ENCODE data around the gene OSBPL5.

Gene OSBPL5

GRCh38 chr11:3049430-3050243 lies 115.5 kb downstream of the OSBPL5 start:
- peak; percentile 56 for DNase-seq

GRCh38 chr11:3047637-3048036 lies 117.5 kb downstream of the OSBPL5 start:
- DNase-seq: no peak

DNA sequence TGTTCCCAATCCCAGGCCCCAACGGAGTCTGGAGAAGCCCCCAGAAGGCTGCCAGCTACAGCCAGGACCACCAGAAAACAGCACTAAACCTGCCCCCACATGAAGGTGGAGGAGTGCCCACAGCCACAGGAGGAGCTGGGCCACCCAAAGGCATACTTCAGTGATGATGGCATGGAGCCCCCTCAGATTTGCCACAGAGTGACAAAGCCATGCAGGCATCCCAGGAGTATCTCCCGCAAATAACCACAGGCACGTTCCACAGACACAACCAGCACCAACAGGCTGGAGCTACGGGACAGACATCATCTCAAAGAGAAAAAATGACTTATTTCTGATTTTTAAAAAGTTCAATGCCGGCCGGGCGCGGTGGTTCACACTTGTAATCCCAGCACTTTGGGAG lies 118.5 kb downstream of the OSBPL5 start:
- DNase-seq: no peak

- DNase-seq: no peak
Measured at GRCh38 chr11:3046190-3046589, 118.9 kb downstream of the OSBPL5 start.

DNA sequence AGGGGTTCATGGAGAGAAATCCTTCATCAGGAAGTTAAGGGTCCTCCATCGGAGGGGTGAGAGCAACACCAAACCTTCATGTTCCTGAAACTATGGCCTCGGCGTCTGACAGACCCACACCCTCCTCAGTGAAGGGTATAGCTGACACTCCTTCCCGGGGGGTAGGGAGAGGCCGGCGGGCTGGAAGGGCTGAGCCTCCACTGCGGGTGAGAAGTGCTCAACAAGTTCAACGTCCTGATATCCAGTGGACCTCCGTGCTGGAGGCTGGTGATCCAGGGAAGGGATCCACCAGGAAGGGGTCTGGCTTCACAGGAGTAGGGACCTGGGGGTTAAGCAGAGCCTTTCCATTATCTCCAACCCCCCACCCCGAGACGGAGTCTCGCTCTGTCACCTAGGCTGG lies 120.2 kb downstream of the OSBPL5 start:
- no peak for DNase-seq

- DNase-seq: no peak
Measured at GRCh38 chr11:3044004-3044403, 121.1 kb downstream of the OSBPL5 start.

DNA sequence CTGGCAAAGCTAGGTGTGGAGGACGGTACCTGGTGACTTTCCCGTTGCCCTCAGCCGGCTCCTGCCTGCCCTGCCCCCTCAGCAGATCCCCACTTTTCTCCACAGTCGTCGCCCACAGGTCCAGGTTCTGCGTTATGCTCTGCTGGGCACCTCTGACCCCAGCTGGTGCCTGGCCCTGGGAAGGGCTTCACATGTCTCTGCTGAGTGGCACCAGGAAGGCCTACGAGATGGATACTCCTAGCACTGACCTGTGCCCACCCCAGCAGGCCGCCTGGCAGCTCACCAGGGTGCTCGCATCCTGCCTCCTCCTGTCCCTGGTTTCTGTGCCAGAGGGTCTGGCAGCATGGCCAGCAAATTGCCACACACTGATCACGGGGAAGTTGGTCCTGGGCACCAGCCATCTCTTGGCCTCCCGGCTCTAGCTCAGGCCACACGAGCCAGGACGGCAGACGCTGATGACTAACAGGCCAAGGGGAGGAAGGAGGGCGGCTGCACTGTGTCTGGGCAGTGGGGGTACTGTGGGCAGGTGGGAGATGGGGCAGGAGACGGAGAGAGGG lies 121.7 kb downstream of the OSBPL5 start:
- no peak for DNase-seq

DNA sequence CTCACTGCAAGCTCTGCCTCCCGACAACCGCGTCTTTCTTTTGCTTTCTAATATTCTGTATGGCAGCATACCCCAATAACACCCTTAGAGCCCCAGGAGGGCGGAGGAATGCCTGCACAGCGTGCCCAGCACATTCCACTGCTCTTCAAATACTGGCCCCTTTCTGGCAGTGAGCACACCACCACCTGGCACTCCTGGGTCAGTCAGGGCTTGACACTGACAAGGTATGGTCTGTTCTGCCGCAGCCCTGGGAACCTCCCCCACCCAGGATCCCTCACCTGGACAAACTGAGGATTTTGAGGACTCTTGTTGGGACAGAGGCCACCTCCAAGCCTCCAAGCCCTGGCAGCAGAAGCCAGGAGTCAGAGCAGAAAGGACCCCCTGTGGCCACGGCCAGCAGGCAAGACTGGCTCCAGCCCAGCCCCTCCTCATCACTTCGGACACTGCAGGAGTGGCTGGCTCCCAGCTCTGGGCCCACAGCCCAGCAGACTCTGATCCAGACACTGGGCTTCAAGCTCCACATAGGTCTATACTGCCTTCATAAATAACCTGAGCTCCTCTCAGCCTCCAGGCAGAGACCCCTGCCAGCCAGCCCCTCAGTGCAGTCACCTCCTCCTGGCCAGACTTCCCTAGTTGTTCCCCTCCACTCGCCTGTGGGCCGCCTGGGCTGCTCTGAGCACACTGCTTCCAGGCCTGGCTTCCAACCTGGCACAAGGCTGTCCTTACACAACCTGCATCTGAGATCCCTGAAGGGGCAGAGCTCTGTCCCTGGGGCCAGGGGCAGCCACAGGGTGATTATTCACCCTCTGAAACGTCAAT lies 122.4 kb downstream of the OSBPL5 start:
- no peak for DNase-seq

- DNase-seq: no peak
Measured at GRCh38 chr11:3041699-3042441, 123.2 kb downstream of the OSBPL5 start.

- DNase-seq: no peak
Measured at GRCh38 chr11:3040881-3041280, 124.2 kb downstream of the OSBPL5 start.

- no peak for DNase-seq
Measured at GRCh38 chr11:3037945-3038271, 127.2 kb downstream of the OSBPL5 start.
